Activated CD8-positive, alpha-beta T cell treated with anti-CD3 and anti-CD28 coated beads for 36 hours (primary cell): ENCODE results near the gene SPAG9. TPM values are rescaled to one million over a fixed set of nuclear protein-coding genes. Genes with fewer than 3 reads are reported as not detected.

Source experiments
- ATAC-seq: fragments of 200-7000 bp; cut with Tn5 transposase; one replicate; pipeline ENCODE4 v1.10.0; 2021; ENCODE audit warnings: mild to moderate bottlenecking, moderate library complexity
- CTCF ChIA-PET: fragments of 350-600 bp; sonication (Branson Sonifier 250); formaldehyde crosslinking; loops from one replicate; lab custom pipeline; 2021; ENCODE audit warnings: antibody characterized with exemption; lab: Charles Lee
- POLR2A ChIA-PET: fragments of 350-600 bp; sonication (Branson Sonifier 250); formaldehyde crosslinking; loops from one replicate; lab custom pipeline; 2021; ENCODE audit warnings: antibody characterized with exemption; lab: Charles Lee
- DNase-seq: peaks from one replicate; pipeline ENCODE4 v3.0.0-alpha.2; 2020
- H3K27ac Mint-ChIP-seq: one replicate; pipeline ENCODE4 v1.8.0; 2021; ENCODE audit warnings: mild to moderate bottlenecking, mixed read lengths
- H3K27me3 Mint-ChIP-seq: one replicate; pipeline ENCODE4 v1.8.0; 2021; ENCODE audit warnings: mixed read lengths
- H3K36me3 Mint-ChIP-seq: one replicate; pipeline ENCODE4 v1.8.0; 2021; ENCODE audit warnings: low read depth, mixed read lengths
- H3K4me1 Mint-ChIP-seq: one replicate; pipeline ENCODE4 v1.8.0; 2021; ENCODE audit warnings: low read depth, mixed read lengths
- H3K4me3 Mint-ChIP-seq: one replicate; pipeline ENCODE4 v1.8.0; 2021; ENCODE audit warnings: mild to moderate bottlenecking, moderate library complexity, mixed read lengths
- H3K9me3 Mint-ChIP-seq: one replicate; pipeline ENCODE4 v1.8.0; 2021; ENCODE audit warnings: mixed read lengths
- intact Hi-C: fragments of 100-400 bp; cut with micrococcal nuclease; formaldehyde crosslinking; loops from one replicate; pipeline ENCODE4 v1.10.0; 2022
- total RNA-seq, 2 experiments: library from RNA; stranded (reverse); gene quantifications; one replicate each; pipeline ENCODE4 v1.2.3, GENCODE V29; 2021
- TF ChIP-seq, protein P1 (sequence below): fragments of 200-600 bp; IDR thresholded peaks from one replicate; pipeline ENCODE4 v1.8.0; 2022; ENCODE audit warnings: antibody characterized with exemption, mild to moderate bottlenecking

The SPAG9 gene
- total RNA-seq, 2 experiments from 2014 or later = 54.3 to 59.8 TPM

GRCh38 chr17:50919321-50920040, 201.2 kb downstream of the SPAG9 start:
- TF ChIP-seq, protein P1, sequence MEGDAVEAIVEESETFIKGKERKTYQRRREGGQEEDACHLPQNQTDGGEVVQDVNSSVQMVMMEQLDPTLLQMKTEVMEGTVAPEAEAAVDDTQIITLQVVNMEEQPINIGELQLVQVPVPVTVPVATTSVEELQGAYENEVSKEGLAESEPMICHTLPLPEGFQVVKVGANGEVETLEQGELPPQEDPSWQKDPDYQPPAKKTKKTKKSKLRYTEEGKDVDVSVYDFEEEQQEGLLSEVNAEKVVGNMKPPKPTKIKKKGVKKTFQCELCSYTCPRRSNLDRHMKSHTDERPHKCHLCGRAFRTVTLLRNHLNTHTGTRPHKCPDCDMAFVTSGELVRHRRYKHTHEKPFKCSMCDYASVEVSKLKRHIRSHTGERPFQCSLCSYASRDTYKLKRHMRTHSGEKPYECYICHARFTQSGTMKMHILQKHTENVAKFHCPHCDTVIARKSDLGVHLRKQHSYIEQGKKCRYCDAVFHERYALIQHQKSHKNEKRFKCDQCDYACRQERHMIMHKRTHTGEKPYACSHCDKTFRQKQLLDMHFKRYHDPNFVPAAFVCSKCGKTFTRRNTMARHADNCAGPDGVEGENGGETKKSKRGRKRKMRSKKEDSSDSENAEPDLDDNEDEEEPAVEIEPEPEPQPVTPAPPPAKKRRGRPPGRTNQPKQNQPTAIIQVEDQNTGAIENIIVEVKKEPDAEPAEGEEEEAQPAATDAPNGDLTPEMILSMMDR = no peak
- POLR2A ChIA-PET = interaction anchor here (0.7 to 8.1 kb wide), 6 partner anchors 8 to 54 kb away, joined by 3 to 75 read pairs (median 4); partner anchors contain the start of gene TOB1
- Mint-ChIP-seq H3K4me3 (peak overlapping the region; percentile 49), H3K27me3 (no peaks in the 10 kb centered on the region), H3K9me3 (no peaks in the 10 kb centered on the region), H3K36me3 (no peaks in the 10 kb centered on the region), H3K4me1 (peaks cover 47% of the 10 kb centered on the region), H3K27ac (peak overlapping the region; percentile 94)
- ATAC-seq = peak; percentile 82
- intact Hi-C loops = no loop called here
- CTCF ChIA-PET = interaction anchor here (1.0 to 1.2 kb wide), 2 partner anchors 11 to 48 kb away, joined by 3 read pairs; no protein-coding TSS in a partner anchor
- peak; percentile 89 for DNase-seq

DNA sequence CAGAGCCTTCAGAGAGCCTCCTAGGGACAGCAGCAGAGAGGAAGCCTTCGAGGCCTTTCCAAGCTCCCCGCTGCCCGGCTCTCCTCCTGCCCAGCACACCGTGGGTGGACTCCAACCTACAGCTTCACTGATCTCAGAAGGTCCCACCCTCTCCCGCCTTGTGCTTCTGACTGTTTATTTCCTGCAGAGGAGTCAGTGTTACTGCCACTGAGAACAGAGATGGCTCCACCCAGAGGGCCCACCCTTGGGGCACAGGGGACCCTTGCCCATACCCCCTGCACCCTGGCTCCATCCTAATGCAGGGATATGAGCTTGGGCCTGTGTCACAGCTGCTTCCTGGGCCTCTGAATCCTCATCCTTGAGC, 201.8 kb downstream of the SPAG9 start:
- H3K27ac Mint-ChIP-seq = peak overlapping the region; percentile 94

DNA sequence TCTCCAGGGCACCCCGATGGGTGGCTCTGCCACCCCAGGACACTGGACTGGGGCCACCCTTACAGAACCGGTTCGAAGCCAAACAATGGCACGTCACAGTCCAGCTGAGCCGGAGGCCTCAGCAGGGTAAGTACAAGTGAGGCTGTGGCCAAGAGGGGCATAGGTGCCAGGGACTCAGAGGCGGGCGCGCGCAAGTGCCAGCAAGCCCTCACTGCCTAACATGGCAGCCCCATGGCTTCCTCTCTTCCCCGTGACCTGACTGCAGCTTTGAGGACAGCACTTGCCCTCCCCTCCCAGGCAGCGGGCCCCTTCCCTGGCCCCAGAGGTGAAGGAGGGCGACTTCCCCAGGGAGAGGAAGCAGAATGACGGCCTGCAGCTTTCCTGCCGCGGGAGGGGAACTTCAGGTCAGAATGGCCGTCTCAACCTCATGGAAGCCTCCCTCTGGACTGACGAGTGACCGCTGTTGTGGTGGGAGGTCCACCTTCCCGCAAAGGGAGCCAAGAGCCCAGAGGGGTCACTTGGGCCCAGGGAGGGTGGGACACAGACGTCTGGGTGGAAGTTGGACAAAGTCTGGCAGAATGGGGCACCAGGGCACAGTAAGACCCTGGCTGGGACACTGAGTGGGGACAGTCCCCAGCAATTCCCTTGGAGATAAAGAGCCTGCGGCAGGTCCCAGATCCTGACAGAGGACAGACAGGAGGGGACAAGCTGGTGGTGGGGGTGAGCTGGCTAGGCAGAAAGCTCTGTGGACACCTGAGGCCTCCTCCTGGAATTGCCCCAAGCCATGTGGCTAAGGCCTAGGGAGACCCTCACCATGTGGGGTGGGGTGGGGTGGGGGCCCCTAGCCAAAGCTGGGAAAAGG, 202.4 kb downstream of the SPAG9 start:
- ChIA-PET POLR2A (interaction anchor here (0.9 to 8.1 kb wide), 10 partner anchors 9 to 53 kb away, joined by 3 to 75 read pairs (median 4); partner anchors contain the start of gene TOB1), CTCF (interaction anchor here (1.0 to 1.2 kb wide), 2 partner anchors 12 to 46 kb away, joined by 3 read pairs; no protein-coding TSS in a partner anchor)
- TF ChIP-seq, protein P1 = no peak
- H3K27me3 Mint-ChIP-seq = no peaks in the 10 kb centered on the region
- peak overlapping the region; percentile 78 for H3K27ac Mint-ChIP-seq
- no peaks in the 10 kb centered on the region for H3K36me3 Mint-ChIP-seq
- ATAC-seq (no peak), DNase-seq (no peak)
- no peak overlapping the region for H3K4me3 Mint-ChIP-seq
- no peaks in the 10 kb centered on the region for H3K9me3 Mint-ChIP-seq
- H3K4me1 Mint-ChIP-seq = peaks cover 54% of the 10 kb centered on the region
- intact Hi-C loops = no loop called here

More for the DNA sequence above, 201.8 kb downstream of the SPAG9 start:
- Mint-ChIP-seq H3K4me3 (peak overlapping the region; percentile 49), H3K36me3 (no peaks in the 10 kb centered on the region), H3K27me3 (no peaks in the 10 kb centered on the region), H3K9me3 (no peaks in the 10 kb centered on the region), H3K4me1 (peaks cover 51% of the 10 kb centered on the region)
- peak; percentile 57 for ATAC-seq
- ChIA-PET CTCF (interaction anchor here (1.0 to 1.2 kb wide), 2 partner anchors 11 to 47 kb away, joined by 3 read pairs; no protein-coding TSS in a partner anchor), POLR2A (interaction anchor here (0.7 to 8.1 kb wide), 8 partner anchors 9 to 53 kb away, joined by 3 to 75 read pairs (median 4); partner anchors contain the start of gene TOB1)
- intact Hi-C loops = no loop called here
- TF ChIP-seq, protein P1 = no peak
- peak; percentile 76 for DNase-seq

DNA sequence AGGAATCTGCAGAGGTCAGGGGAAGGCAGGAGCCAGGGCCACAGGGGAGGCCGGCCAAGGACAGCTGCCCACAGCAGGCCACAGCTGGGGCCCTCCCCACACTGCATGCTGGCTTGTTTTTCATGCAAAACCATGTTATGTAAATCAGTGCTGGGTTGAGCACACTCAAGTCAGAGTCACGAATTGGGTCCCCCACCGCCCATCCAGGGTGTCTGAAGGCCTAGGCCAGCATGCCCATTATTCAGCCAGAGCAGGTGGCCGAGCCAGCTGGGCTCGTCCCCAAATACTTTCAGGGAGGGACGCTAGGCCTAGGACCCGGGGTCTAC, 203.3 kb downstream of the SPAG9 start:
- Mint-ChIP-seq H3K9me3 (no peaks in the 10 kb centered on the region), H3K27me3 (no peaks in the 10 kb centered on the region), H3K27ac (no peak overlapping the region), H3K36me3 (no peaks in the 10 kb centered on the region), H3K4me3 (no peak overlapping the region), H3K4me1 (peaks cover 59% of the 10 kb centered on the region)
- ChIA-PET POLR2A (interaction anchor here (1.2 to 8.1 kb wide), 5 partner anchors 12 to 52 kb away, joined by 3 to 75 read pairs (median 5); partner anchors contain the start of gene TOB1), CTCF (no interaction called here)
- ATAC-seq (no peak), DNase-seq (no peak)
- intact Hi-C loops = no loop called here
- TF ChIP-seq, protein P1 = no peak
